H1 (cell line): Measurements from ENCODE around the gene POP7. TPM values are rescaled to one million over a fixed set of nuclear protein-coding genes. Genes with fewer than 3 reads are reported as not detected.

Experiments
- CTCF ChIA-PET: fragments of 300-600 bp; sonication (Branson Sonifier 250); formaldehyde crosslinking; loops from one replicate; lab custom pipeline; 2021; ENCODE audit not compliant: partially characterized antibody; lab: Charles Lee
- POLR2A ChIA-PET: fragments of 300-600 bp; sonication (Branson Sonifier 250); formaldehyde crosslinking; loops from one replicate; lab custom pipeline; 2021; ENCODE audit warnings: inconsistent platforms; ENCODE audit not compliant: partially characterized antibody; lab: Charles Lee
- DNase-seq, 2 experiments: peaks; one replicate each; pipeline versions ENCODE4 v3.0.0 to v3.0.0-alpha.2; 2010 to 2022; ENCODE audit warnings: low spot score in 2 of 2, low read depth in 1 of 2, mixed read lengths in 1 of 2
- FAIRE-seq: peaks from 2 replicates; lab custom pipeline; 2011; peaks lifted over from hg19 to GRCh38; lab: Jason Lieb, UNC
- H2AFZ ChIP-seq: 2 replicates; pipeline ENCODE4 v1.8.1; 2012; ENCODE audit warnings: low read length, inconsistent platforms
- H2AK5ac ChIP-seq: 2 replicates; pipeline ENCODE4 v1.6.1; 2013; ENCODE audit warnings: low read depth, low read length
- H2BK120ac ChIP-seq: replicated peaks from 2 replicates; pipeline ENCODE3; 2013; ENCODE audit warnings: low read depth, low read length, inconsistent platforms
- H2BK12ac ChIP-seq: 2 replicates; pipeline ENCODE4 v1.6.1; 2013; ENCODE audit warnings: low read depth, low read length
- H2BK15ac ChIP-seq: 2 replicates; pipeline ENCODE4 v1.6.1; 2013; ENCODE audit warnings: low read length
- H2BK20ac ChIP-seq: 2 replicates; pipeline ENCODE4 v1.6.1; 2013; ENCODE audit warnings: low read length
- H2BK5ac ChIP-seq: 2 replicates; pipeline ENCODE4 v1.6.1; 2013; ENCODE audit warnings: low read depth, low read length
- H3K14ac ChIP-seq: 2 replicates; pipeline ENCODE4 v1.6.1; 2013; ENCODE audit warnings: inconsistent platforms; ENCODE audit not compliant: insufficient read length
- H3K18ac ChIP-seq: 2 replicates; pipeline ENCODE4 v1.6.1; 2013; ENCODE audit warnings: low read length; ENCODE audit errors: extremely low read depth
- H3K23ac ChIP-seq: 2 replicates; pipeline ENCODE4 v1.6.1; 2013; ENCODE audit warnings: inconsistent platforms; ENCODE audit not compliant: insufficient read length
- H3K23me2 ChIP-seq: 2 replicates; pipeline ENCODE4 v1.6.1; 2013; ENCODE audit warnings: low read depth, low read length
- H3K27ac ChIP-seq: 2 replicates; pipeline ENCODE4 v1.6.1; 2011; ENCODE audit warnings: low read depth, low read length, inconsistent platforms
- H3K27me3 ChIP-seq, 4 experiments: replicated peaks in 1 of 4; 1 replicate in 1 of 4; 2 replicates in 3 of 4; pipeline versions ENCODE4 v1.6.1 to v1.8.1; 2011 to 2013; ENCODE audit warnings: low read length in 3 of 4, mild to moderate bottlenecking in 3 of 4, inconsistent platforms in 2 of 4, mixed read lengths in 2 of 4, moderate library complexity in 1 of 4; ENCODE audit not compliant: control insufficient read depth in 3 of 4, insufficient read depth in 3 of 4; ENCODE audit errors: extremely low read depth in 1 of 4
- H3K36me3 ChIP-seq, 4 experiments: 2 replicates each; pipeline versions ENCODE4 v1.6.1 to v1.8.1; 2011 to 2013; ENCODE audit warnings: mild to moderate bottlenecking in 4 of 4, low read length in 3 of 4, moderate library complexity in 2 of 4, control low read depth in 1 of 4, inconsistent platforms in 1 of 4; ENCODE audit not compliant: insufficient read depth in 4 of 4, control insufficient read depth in 2 of 4
- H3K4ac ChIP-seq: replicated peaks from 2 replicates; pipeline ENCODE3; 2013; ENCODE audit warnings: low read length, low read depth, mixed read lengths, inconsistent platforms; ENCODE audit not compliant: insufficient read length
- H3K4me1 ChIP-seq, 4 experiments: replicated peaks in 1 of 4; 1 replicate in 1 of 4; 2 replicates in 3 of 4; pipeline versions ENCODE4 v1.6.1 to v1.8.1; 2011 to 2013; ENCODE audit warnings: low read length in 3 of 4, inconsistent platforms in 2 of 4, mixed read lengths in 1 of 4; ENCODE audit not compliant: insufficient read depth in 4 of 4, control insufficient read depth in 3 of 4
- H3K4me2 ChIP-seq, 2 experiments: 2 replicates each; pipeline versions ENCODE4 v1.6.1 to v1.8.1; 2011 to 2013; ENCODE audit warnings: low read depth in 2 of 2, low read length in 2 of 2, control low read depth in 1 of 2, inconsistent platforms in 1 of 2, mild to moderate bottlenecking in 1 of 2; ENCODE audit not compliant: insufficient read depth in 1 of 2
- H3K4me3 ChIP-seq, 4 experiments: fragments of 200-600, 300-600 bp in 1 of 4; sonication (generic), shearing (Covaris generic), sonication (Bioruptor Twin) in 1 of 4; 2 replicates each; pipeline versions ENCODE4 v1.5.1 to v1.8.1; 2011 to 2016; ENCODE audit warnings: low read length in 4 of 4, low read depth in 3 of 4, control low read depth in 2 of 4, inconsistent platforms in 2 of 4, mild to moderate bottlenecking in 2 of 4, mixed read lengths in 1 of 4, moderate library complexity in 1 of 4; ENCODE audit not compliant: insufficient read depth in 2 of 4; ENCODE audit errors: extremely low read depth in 1 of 4
- H3K56ac ChIP-seq: replicated peaks from 2 replicates; pipeline ENCODE3; 2013; ENCODE audit warnings: low read depth, mild to moderate bottlenecking, mixed read lengths, low read length, inconsistent platforms; ENCODE audit not compliant: insufficient read length
- H3K79me1 ChIP-seq: 2 replicates; pipeline ENCODE4 v1.6.1; 2013; ENCODE audit warnings: low read depth, low read length, control low read depth
- H3K79me2 ChIP-seq, 2 experiments: 2 replicates each; pipeline versions ENCODE4 v1.6.1 to v1.8.1; 2012 to 2013; ENCODE audit warnings: low read length in 2 of 2, mild to moderate bottlenecking in 2 of 2, inconsistent platforms in 1 of 2; ENCODE audit not compliant: insufficient read depth in 2 of 2, control insufficient read depth in 1 of 2
- H3K9ac ChIP-seq, 4 experiments: replicated peaks in 1 of 4; 1 replicate in 1 of 4; 2 replicates in 3 of 4; pipeline versions ENCODE4 v1.6.1 to v1.8.1; 2011 to 2013; ENCODE audit warnings: low read depth in 3 of 4, low read length in 3 of 4, control low read depth in 2 of 4, mild to moderate bottlenecking in 2 of 4, moderate library complexity in 2 of 4, inconsistent platforms in 1 of 4; ENCODE audit errors: extremely low read depth in 1 of 4
- H3K9me3 ChIP-seq, 2 experiments: 2 replicates each; pipeline versions ENCODE4 v1.6.1 to v1.8.1; 2012 to 2013; ENCODE audit warnings: mild to moderate bottlenecking in 2 of 2, moderate library complexity in 2 of 2, control low read depth in 1 of 2, inconsistent platforms in 1 of 2, low read depth in 1 of 2, low read length in 1 of 2, mixed read lengths in 1 of 2; ENCODE audit not compliant: insufficient read depth in 2 of 2
- H4K20me1 ChIP-seq, 2 experiments: replicated peaks in 1 of 2; 2 replicates each; pipeline versions ENCODE3 to v1.8.1; 2011 to 2013; ENCODE audit warnings: inconsistent platforms in 2 of 2, low read length in 2 of 2, mild to moderate bottlenecking in 1 of 2; ENCODE audit not compliant: insufficient read depth in 2 of 2, control insufficient read depth in 1 of 2
- H4K5ac ChIP-seq: 2 replicates; pipeline ENCODE4 v1.6.1; 2013; ENCODE audit warnings: low read length, low read depth, mixed read lengths, inconsistent platforms; ENCODE audit not compliant: insufficient read length
- H4K8ac ChIP-seq: 2 replicates; pipeline ENCODE4 v1.8.0; 2013; ENCODE audit warnings: mild to moderate bottlenecking, moderate library complexity, low read length, inconsistent platforms; ENCODE audit not compliant: insufficient read depth; ENCODE audit errors: extremely low read depth
- H4K91ac ChIP-seq: replicated peaks from 2 replicates; pipeline ENCODE3; 2013; ENCODE audit warnings: low read length, mixed read lengths, inconsistent platforms; ENCODE audit not compliant: insufficient read length
- BACH1 ChIP-seq: IDR thresholded peaks from 2 replicates; pipeline ENCODE4 v1.6.1; 2012; ENCODE audit warnings: low read length, improper control_type of control experiment
- WGBS, 2 experiments: shearing (Covaris generic) in 1 of 2; methylation state at CpG; one replicate each; pipeline versions ENCODE4 v1.1.6 to v1.1.7; 2013 to 2015; ENCODE audit warnings: low lambda C conversion rate in 2 of 2, mixed read lengths in 2 of 2, inconsistent platforms in 1 of 2, low coverage in 1 of 2, missing lambda C conversion rate in 1 of 2; ENCODE audit not compliant: insufficient replicate concordance in 2 of 2, insufficient coverage in 1 of 2, insufficient read length in 1 of 2; ENCODE audit errors: extremely low coverage in 1 of 2, missing lambda C conversion rate in 1 of 2; 5-methylcytosine and 5-hydroxymethylcytosine counted together
- polyA plus RNA-seq, 7 experiments: library from polyadenylated mRNA; depleted of rRNA in 3 of 7; stranded (reverse) in 5 of 7; unstranded in 2 of 7; fragments of >200 nt in 5 of 7; fragments of 200-250 nt in 2 of 7; gene quantifications; 1 replicate in 5 of 7; 2 replicates in 1 of 7; 4 replicates in 1 of 7; pipeline versions ENCODE4 v1.2.1 to v1.2.3, GENCODE V29; 2011 to 2013; ENCODE audit warnings: missing spikeins in 2 of 7, mixed read lengths in 2 of 7
- total RNA-seq: library from RNA; stranded (reverse); fragmentation: NEBNext Ultra II Directional; extraction: Animal tissue kit (Norgen Biotek cat#: 25700); gene quantifications from 2 replicates; pipeline ENCODE4 v1.2.1, GENCODE V29; 2021

Gene POP7
- total and polyA plus RNA-seq, 2 of the 8 experiments (the other 6 are each of a cell fraction or from before 2014, with no cell fraction given): 92.5 to 135 TPM

DNA sequence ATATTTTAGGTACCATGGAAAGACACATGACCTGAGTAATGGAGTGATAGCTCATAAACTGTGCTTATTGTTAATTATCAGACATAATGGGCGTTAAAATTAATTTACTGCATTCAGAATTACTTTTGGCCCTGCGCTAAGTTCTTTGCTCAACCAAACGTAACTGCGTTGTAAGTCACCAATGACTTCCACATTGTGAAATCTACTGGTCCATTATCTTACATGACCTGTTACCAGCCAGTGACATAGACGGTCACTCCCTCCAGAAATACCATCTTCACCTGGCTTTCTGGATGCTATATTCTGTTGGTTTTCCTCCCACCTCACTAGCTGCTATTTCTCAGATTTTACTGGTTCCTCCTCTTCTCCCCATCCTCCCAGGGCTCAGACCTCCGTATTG is 6.9 kb upstream of the POP7 start:
- no peaks in the 10 kb centered on the region for H3K36me3 ChIP-seq
- H2BK15ac ChIP-seq: 0 out of 2 replicates have a peak overlapping the region, but pooled peaks have one; percentile 16
- H3K79me2 ChIP-seq: no peaks in the 10 kb centered on the region; a peak in 1 of 4 replicates
- H4K8ac ChIP-seq: no peak overlapping the region
- H2AFZ ChIP-seq: no peak overlapping the region
- H2BK120ac ChIP-seq: no peak overlapping the region
- no peak overlapping the region for H3K4me2 ChIP-seq
- no peak overlapping the region for H4K91ac ChIP-seq
- no peak overlapping the region for H3K9ac ChIP-seq
- H3K23me2 ChIP-seq: no peaks in the 10 kb centered on the region
- no peaks in the 10 kb centered on the region for H3K27me3 ChIP-seq
- H3K27ac ChIP-seq: no peak overlapping the region
- no peak overlapping the region for H3K14ac ChIP-seq
- peaks cover 0 to 6% (median 2%) of the 10 kb centered on the region in 4 experiments; a peak in 6 of 7 replicates for H3K4me1 ChIP-seq
- no peak overlapping the region for H3K56ac ChIP-seq
- H2AK5ac ChIP-seq: no peak overlapping the region
- peak overlapping the region; percentile 66; the same call in 1 of the 2 replicates for H2BK5ac ChIP-seq
- DNase-seq: no peak
- POLR2A ChIA-PET: interaction anchor here (0.8 to 2.9 kb wide), 9 partner anchors 9 to 270 kb away, joined by 3 to 8 read pairs (median 3); partner anchors contain the start of gene ZCWPW1
- H3K79me1 ChIP-seq: no peaks in the 10 kb centered on the region; the same call in 1 of the 2 replicates
- WGBS, 2 experiments: 74% methylated on average over 6 of the region's 6 CpGs; no CpG with 5 or more reads in 1 of the 2 experiments
- H3K4me3 ChIP-seq: no peak overlapping the region
- H3K4ac ChIP-seq: no peak overlapping the region
- no peak for TF ChIP-seq BACH1
- H2BK12ac ChIP-seq: peak overlapping the region; percentile 75; the same call in 1 of the 2 replicates
- H3K18ac ChIP-seq: no peak overlapping the region
- H3K23ac ChIP-seq: no peak overlapping the region
- H4K20me1 ChIP-seq: no peaks in the 10 kb centered on the region
- no peak overlapping the region for H4K5ac ChIP-seq
- H2BK20ac ChIP-seq: peak overlapping the region; percentile 55
- no peaks in the 10 kb centered on the region for H3K9me3 ChIP-seq
- CTCF ChIA-PET: interaction anchor here (0.6 to 1.6 kb wide), 6 partner anchors 20 to 921 kb away, joined by 3 to 5 read pairs (median 3); no protein-coding TSS in a partner anchor
- no peak for FAIRE-seq
